NCI-H146 treated with DMSO at 0.1 percent for 48 hours (cell line): ENCODE measurements around the gene PON3.
"Not testable (repeated sequence)": the region's sequence is repeated elsewhere in the genome, so short reads cannot be mapped to it uniquely, and the experiment has no call there.

Experiments used
- DNase-seq: peaks from one replicate; lab custom pipeline; 2025; ENCODE audit not compliant: unreplicated experiment; lab: John Stamatoyannopoulos, UW

The PON3 gene

DNA sequence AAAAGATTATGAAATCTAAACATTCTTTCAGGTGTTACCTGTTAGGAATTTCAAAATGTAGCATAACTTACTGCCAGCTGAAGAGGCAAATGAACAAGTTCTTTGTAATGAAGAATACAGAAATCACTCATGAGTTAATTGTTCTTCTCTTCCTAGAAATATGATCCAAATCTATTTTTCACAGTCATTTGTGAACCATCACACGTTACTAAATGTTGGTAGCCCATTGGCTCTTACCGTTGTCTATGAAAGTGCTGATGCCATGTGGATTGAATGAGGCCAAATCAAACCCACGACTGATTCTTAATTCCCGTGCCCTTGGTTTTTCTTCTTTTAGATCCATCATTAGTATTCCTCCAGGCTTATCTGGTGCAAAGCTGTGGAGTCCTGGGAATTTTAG, 15.9 kb upstream of the PON3 start:
- no peak for DNase-seq

- DNase-seq, result no peak
Measured at GRCh38 chr7:95411666-95412065, 15.5 kb upstream of the PON3 start.

DNA sequence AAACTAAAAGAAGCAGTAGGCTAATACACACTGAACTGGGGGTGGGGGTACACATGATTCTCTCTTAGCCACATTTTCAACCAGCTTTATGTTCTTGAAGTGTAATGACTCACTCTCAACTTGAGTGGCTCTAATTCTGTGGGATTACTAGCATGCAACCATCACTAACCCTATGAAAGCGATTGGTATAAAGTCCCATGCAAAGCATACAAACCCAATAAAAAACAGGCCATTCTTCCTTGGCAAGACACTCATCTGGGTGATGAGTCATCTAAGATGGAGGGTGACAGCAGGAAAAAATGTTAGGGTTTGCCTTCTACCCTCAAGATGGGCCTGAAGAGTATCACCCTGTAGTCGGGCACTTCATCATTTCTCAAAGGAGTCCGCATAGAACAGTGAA, 14.9 kb upstream of the PON3 start:
- DNase-seq, result no peak

DNA sequence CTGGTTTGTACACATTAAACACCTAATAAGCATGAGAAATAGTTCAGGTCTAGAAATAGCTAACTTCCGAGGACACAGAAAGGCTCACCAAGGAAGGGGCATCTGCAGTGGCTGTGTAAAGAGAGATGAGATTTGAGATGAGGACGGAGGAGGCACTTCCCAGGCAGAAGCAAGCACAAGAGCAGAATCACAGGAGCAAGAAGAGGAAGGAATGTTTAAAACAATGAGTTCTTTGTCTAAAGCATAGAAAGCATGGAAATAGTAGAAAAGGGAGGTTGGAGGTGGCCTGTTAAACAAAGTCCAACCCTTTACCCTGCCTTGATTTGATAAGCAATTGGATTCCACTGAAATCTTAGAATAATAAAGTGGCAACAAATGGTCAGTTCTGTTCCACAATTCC, 11.6 kb upstream of the PON3 start:
- DNase-seq, result peak; percentile 23

DNA sequence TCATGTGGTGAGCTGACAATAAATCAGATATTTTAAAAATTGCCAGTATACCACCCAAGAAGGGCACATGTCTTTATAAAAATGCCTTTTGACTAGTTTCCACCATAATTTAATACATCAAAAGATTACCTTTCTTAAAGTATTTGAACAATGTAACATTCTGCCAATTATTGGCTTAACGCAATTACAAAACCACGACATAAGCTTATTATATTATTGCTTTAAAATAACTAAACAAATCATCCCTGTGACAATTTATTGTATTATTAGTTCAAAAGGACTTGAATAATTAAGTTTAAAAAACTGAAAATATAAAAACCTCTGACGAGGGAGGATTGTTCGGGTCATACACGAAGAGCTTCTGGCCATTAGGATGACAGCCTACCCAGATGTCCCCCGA, 9.6 kb upstream of the PON3 start:
- no peak for DNase-seq

DNA sequence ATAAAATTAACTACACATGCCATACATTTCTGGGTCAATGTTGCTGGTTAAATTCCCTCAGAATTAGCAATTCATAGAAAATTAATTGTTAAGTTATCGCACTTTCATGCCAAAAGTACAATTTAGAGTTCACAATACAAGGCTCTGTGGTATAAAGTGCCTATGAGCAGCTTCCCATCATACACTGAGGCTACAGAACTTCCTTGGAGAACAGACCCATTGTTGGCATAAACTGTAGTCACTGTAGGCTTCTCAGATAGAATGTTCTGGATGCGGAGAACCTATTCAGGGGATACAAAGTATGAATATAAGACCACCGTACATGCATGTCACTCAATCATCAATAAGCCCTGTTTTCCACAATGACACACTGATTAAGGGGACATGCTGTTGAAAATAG, 9.0 kb upstream of the PON3 start:
- DNase-seq, result no peak

DNA sequence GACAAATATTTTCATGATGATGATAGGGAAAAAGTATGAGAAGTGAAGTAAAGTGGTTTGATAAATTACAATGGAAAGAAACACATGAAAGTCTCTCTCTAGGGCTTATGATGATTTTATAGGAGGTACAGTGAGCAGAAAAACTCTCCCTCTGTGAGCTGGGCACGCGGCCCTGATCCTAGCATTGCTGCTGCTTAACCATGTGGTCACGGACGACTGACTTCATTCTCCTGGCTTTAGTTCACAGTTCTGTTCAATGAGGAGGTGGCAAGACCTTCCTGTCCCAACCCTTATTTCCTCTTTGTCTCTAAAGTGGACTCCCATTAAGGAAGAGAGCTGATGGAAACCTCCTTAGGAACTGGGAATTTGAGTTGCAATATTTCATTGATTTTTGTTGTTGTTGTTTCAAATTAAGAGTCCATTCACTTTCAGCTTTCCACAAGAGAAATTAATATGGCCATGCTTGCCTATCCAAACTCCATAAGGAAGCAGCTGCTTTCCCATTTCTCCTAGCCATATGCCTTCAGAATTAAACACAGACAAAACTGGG, 8.2 kb upstream of the PON3 start:
- DNase-seq, result no peak

DNA sequence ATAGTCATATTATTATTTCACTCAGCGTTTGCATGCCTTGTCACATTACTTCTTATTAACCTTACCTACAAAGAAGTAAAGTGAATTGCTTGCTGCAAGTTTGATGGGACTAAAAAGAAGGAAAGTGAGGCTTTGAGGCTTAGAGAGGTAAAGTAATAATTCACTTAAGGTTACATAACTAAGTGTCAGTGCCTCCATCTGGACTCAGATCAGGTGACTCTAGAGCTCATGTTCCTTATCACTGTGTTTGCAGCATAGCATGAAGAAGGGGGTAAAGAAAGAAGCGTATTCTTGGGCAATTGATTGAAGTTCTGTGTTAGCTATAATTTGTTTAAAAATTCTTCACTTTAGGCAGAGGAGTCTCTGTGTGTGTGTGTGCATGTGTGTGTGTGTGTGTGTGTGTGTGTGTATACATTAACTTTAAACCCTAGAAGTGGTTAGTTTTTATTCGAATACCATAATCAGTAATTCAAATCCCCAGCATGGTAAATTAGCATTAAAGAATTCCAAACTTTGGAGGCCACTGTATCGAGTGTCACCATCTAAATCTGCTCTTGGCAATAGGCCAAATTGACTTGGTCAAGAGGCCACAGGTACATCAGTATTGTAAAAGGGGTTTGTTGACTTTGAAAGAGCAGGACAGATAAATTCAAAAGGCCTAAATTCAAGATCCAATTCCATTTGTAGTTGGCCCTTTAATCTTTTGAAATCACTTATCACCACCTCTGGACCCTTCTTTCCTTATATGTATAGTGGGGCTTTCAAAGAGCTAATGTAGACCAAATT, 2.2 kb upstream of the PON3 start:
- peak; percentile 19 for DNase-seq

GRCh38 chr7:95397381-95397780, 1.2 kb upstream of the PON3 start:
- no peak for DNase-seq

GRCh38 chr7:95395755-95396135, 430 bp downstream of the PON3 start:
- no peak for DNase-seq

- DNase-seq, result no peak
Measured at GRCh38 chr7:95394370-95394769, 1.8 kb downstream of the PON3 start.

- no peak for DNase-seq
Measured at GRCh38 chr7:95391761-95392160, 4.4 kb downstream of the PON3 start.

DNA sequence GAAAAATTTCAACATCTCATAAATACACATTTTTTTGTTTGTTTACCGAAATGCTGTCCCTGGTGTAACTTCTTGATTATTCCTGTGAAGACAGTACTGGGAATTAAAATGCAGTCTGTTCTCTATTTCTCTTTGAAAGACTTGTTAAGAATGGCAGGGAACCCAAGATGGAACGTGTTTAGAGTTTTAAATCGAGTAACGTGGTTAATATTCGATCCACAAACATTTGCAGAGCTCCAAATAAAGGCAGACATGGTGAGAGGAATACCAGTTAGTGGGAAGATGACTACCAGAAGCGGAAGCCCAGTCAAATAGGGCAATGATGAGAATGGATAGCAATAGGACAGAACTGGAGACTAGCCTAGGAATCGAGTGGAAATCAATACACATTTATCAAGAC, 6.7 kb downstream of the PON3 start:
- no peak for DNase-seq

- DNase-seq, result not testable (repeated sequence)
Measured at GRCh38 chr7:95379457-95379856, 16.7 kb downstream of the PON3 start.

- DNase-seq, result no peak
Measured at GRCh38 chr7:95376632-95377400, 19.4 kb downstream of the PON3 start.

DNA sequence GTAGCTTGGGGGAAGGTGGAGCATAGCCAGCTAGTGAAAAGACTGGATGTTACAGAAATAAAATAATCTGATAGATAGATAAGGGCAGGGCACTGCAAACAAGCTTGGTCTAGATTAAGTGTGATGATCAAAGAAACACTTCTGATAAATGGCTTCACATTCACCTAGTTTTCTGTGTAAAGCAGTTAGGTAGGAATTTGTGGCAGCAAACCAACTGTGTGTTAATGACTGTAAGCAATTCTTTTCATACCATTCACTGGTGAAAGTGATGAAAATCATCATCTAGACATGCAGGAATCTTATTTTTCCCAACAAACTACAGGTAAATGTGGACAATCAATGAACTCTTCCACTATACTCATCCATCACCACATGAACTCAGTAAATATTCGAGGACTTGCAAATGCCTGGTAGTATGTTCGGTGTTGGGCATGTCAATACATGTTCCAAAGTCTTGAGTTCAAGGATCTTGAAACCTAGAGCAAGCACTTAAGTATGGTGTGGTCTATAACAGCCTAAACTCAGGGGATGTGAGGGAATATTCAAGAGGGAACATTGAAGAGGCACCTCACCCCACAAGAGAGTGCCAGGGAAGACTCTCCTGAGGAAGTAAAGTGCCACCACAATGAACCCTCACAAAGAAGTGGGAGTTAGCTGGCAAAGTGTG, 20.5 kb downstream of the PON3 start:
- no peak for DNase-seq

- DNase-seq, result no peak
Measured at GRCh38 chr7:95373323-95373722, 22.9 kb downstream of the PON3 start.

- no peak for DNase-seq
Measured at GRCh38 chr7:95368235-95368634, 27.9 kb downstream of the PON3 start.

- DNase-seq, result no peak
Measured at GRCh38 chr7:95367606-95368005, 28.6 kb downstream of the PON3 start.

- no peak for DNase-seq
Measured at GRCh38 chr7:95365151-95365550, 31.0 kb downstream of the PON3 start.

DNA sequence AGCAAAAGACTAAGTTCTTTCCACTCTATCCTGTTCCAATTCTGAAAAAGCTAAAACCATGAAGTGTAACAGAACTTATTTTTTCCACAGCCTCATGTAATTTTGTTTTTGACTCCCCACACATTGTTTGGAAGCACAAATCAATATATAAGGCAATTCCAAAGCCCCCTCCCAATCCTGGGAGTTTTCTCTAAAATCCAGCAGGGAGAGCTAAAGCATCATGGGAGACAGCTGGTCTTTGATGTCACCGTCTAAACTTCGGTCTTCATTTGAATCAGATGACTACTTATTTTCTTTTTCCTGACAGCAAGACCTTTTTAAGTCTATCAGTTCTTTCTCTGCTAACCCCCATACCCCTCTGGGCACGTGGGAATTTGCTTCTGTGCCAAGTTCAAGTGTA, 38.6 kb downstream of the PON3 start:
- no peak for DNase-seq
